Posterior vena cava (tissue), 2 donors: ENCODE data around the gene PAQR8. TPM values are rescaled to one million over a fixed set of nuclear protein-coding genes. Genes with fewer than 3 reads are reported as not detected.

Experiments
- DNase-seq: peaks from one replicate; pipeline ENCODE4 v3.0.0-alpha.2; 2020; ENCODE audit warnings: low spot score
- intact Hi-C, 2 donors: fragments of 100-400 bp; cut with DNase I; formaldehyde crosslinking; loops; one replicate each; pipeline versions ENCODE4 v1.14.1 to v1.14.2; 2022 to 2023
- total RNA-seq, 2 donors: library from RNA; stranded (reverse); fragmentation: NEBNext Ultra II Directional; extraction: Animal tissue kit (Norgen Biotek cat#: 25700); gene quantifications; one replicate each; pipeline ENCODE4 v1.2.1, GENCODE V29; 2021
- donor health status: DM: yes; HTN: yes; CAD: no.
- donor health status: DM: yes; HTN: yes; CAD: no.

Gene PAQR8
- total RNA-seq, 2 donors from 2014 or later: 3.9 TPM

DNA sequence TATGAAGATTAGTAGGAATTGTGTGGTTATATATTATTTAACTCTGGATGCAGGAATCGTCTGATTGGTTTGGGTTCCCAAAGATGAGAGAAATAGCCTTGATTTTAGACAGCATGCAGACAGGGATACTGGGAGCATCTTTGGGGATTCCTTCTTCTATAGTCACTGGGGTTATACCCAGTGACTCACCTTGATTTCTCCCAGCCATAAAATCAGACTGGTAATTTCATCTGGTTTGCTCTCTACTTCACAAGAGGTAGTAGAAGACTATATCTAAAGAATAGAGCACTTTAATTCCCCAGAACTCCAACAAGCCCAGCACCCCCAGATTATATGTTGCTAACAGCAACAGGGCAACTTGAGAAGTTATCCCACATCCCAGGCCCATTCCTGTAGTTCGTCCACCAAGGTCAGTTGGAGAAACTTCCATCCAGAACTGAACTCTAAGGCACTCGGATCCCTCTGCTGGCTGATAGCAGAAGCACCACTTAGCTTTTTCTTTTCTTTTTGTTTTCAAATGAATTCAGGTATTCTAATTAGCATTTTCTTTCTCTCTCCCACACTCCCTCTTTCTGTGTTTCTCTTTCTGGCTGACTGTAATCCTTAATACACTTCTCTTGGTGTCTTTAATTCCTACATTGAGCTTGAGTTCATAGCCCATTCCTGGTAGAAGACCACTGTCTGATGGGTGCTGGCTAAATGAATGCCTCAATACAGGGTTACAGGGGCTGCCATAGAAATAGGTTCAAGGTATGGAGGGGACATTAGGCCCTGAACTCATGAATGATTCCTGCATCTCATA is 37.8 kb downstream of the PAQR8 start:
- intact Hi-C loops: loop anchor here (5.0 kb wide), 2 partner anchors 102 to 107 kb away; no protein-coding TSS in a partner anchor
- no peak for DNase-seq

DNA sequence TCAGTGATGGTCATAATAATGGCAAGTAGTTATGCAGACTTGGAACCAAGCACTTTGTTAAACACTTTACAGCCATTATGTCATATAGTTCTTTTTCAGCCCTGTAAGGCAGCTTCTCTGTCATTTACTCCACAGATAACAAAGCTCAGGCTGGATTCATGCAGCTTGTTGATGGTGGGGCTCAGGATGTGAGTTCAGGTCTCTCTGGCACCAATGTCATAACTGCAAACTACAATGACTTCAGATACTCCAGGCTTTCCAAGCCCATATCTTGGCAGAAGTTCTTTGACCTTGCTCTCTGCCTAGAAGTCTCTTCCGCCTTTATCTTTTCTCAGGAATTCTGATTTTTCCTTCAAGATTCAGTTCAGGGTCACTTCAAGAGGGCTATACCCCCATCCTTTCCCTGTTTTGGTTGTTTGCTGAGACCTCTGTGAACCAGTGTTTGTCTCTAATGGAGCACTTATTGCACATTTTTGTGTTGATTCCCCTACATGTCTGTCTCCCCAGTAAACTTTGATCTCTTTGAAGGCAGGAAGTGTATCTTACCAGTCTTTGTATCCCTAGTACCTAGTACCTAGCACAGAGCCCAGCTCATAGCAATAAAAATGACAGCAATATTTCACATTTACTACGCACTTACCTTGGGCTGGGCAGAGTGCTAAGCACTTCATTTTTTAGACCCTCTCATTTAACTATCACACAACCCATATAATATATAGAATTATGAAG is 38.5 kb downstream of the PAQR8 start:
- intact Hi-C loops: loop anchor here in 1 of 2 donors (5.0 kb wide), 1 partner anchor 108 kb away; no protein-coding TSS in a partner anchor
- no peak for DNase-seq

DNA sequence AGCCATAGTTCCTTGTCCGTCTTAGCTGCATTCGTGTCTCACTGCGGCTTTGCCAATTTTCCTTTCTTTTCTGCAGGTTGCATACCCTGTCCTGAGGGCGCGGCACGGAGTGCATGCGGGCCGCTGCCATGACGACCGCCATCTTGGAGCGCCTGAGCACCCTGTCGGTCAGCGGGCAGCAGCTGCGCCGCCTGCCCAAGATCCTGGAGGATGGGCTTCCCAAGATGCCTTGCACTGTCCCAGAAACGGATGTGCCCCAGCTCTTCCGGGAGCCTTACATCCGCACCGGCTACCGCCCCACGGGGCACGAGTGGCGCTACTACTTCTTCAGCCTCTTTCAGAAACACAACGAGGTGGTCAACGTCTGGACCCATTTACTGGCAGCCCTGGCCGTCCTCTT is 41.1 kb downstream of the PAQR8 start:
- DNase-seq: no peak
- intact Hi-C loops: loop anchor here in 1 of 2 donors (5.0 kb wide), 1 partner anchor 111 kb away; no protein-coding TSS in a partner anchor

DNA sequence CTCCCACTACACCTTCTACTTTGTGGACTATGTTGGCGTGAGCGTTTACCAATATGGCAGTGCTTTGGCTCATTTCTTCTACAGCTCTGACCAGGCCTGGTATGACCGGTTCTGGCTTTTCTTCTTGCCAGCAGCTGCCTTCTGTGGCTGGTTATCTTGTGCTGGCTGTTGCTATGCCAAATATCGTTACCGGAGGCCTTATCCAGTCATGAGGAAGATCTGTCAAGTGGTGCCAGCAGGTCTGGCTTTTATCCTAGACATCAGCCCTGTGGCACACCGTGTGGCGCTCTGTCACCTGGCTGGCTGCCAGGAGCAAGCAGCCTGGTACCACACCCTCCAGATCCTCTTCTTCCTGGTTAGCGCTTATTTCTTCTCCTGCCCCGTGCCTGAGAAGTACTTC is 41.7 kb downstream of the PAQR8 start:
- intact Hi-C loops: loop anchor here in 1 of 2 donors (5.0 kb wide), 1 partner anchor 111 kb away; no protein-coding TSS in a partner anchor

DNA sequence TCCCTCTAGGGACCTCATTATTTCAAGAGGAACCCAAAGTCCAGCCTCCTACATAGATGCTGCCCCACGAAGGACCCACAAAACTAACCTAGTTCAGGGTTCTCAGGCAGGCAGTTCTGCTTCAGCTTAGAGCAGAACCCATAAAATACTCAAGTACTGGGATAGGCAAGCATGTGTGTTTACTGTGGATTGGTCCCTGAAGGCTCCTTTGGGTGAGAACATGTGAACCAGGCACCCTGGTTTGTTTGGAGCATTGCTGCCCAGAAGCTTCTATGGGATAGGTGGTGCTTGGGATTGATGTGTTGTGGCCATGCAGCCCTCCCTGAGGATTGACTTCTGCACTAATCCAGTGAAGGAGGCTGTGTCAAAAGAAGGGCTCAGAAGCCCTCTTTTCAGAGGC is 43.3 kb downstream of the PAQR8 start:
- DNase-seq: no peak
- intact Hi-C loops: no loop called here

More for the DNA sequence above, 41.7 kb downstream of the PAQR8 start:
- DNase-seq: no peak

DNA sequence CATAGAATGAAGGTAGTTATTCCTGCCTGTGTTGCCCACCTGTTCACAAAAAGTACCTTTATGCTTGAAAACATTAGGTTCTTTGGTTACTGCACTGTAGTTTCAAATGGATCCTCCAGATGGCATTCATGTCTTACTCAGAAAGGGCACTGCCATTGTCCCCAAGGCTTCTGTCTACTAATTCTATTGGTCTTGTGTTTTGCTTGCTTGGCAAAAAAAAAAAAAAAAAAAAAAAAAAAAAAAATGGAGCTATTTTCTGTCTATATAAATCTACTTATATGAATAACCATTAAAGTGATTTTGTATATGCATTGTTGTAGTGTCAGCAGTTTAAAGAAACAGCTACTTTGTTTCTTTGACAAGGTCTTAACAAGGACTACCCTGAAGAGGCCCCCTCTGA is 45.5 kb downstream of the PAQR8 start:
- intact Hi-C loops: no loop called here
- no peak for DNase-seq

DNA sequence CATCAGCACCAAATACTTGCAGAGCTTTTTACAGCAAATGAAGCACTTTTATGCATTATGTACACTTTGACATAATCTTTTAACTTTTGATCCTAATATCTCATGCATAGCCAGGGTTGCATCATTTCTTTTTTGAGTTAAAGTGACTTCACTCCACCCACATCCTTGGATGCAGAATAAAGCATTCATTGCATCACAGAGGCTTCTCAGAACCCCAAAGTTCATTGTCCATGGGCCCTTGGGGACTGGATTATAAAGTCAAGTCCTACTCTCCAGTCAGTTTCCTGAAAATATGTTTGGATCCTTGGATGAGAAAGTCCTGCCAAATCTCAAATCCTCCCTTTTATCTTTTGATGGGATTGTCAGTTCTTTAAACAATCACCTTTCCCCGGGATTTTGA is 47.5 kb downstream of the PAQR8 start:
- intact Hi-C loops: no loop called here
- DNase-seq: no peak

DNA sequence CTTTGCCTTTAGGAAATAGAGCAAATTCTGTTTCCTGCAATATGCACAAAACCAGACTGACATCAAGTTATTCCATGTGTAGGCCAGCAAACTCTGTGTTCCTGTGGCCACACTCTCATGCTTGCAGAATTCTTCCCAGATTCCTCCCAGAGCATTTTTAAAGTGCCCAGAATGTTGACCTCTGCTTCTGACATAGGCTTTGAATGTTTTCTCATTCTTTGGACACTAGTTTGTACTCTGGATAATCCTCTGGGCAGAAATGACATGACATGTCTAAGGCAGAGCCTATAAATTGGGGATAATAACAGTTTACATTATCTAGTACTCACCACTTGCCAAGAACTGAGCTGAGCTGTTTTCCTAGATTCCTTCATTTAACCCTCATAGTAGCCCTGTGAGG is 49.0 kb downstream of the PAQR8 start:
- DNase-seq: no peak
- intact Hi-C loops: no loop called here

DNA sequence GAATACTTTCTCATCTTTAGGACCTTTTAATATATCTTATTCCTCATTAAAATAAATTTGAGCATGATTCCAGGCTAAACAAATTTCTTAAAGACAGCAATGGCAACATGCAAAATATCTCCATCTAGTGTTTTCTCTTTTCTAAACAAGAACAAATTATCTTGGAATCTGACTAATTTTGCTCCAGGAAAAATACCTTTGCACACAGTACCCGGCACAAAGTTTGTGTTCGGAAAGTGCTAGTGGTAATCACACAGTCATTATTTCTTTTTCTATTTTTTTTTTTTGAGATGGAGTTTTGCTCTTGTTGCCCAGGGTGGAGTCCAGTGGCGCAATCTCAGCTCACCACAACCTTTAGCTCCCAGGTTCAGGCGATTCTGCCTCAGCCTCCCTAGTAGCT is 50.0 kb downstream of the PAQR8 start:
- intact Hi-C loops: no loop called here
- no peak for DNase-seq

DNA sequence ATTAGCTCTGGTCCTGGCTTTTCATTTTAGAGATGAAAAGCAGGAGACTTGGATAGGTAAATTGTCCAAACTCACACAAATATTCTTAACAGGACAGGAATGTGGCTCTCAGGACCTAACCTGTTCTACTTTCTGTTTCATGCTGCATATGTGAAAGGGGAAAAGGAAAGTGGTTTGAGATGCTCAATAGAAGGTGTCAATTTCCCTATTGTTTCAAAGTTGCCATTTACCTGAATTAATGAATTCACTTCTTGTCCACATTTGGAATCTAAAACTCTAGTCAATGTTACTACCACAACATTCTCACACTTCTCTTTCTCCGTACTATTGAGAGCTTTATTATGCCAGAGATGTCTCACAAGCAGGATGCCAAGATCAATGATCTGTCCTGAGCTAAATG is 53.4 kb downstream of the PAQR8 start:
- intact Hi-C loops: loop anchor here (2.0 to 5.0 kb wide), 3 partner anchors 182 to 247 kb away; no protein-coding TSS in a partner anchor
- no peak for DNase-seq

DNA sequence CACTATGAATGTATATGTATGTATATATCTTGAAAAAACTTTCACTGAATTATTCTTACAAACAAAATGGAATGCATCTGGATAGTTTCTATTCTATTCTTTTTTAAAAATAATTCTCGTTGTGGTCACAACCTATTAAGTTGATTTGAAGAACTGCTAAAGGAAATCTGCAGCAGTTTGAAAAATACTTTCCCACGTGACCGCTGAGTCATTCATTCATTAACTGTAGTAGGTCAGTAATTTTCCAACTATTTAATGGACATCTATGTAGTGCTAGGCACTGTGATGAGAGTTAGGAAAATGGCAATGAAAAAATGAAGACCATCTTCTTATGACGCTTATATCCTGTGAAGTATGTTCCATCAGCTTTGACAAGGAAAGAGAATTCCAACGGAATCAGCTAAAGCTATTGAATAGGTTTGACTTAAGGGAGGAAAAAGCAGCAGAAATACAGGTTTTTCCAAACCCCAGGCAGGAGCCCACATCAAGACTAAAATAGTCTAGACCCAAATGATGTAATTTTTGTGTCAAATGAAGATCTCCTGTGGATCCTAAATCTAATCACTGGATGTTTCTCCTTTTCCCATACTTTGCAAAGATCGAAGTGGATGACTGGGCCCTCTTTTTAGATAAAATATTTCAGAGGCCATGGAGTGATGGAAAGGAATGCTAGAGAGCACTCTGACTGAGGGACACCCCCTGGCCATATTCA is 54.1 kb downstream of the PAQR8 start:
- intact Hi-C loops: loop anchor here (2.0 to 5.0 kb wide), 3 partner anchors 181 to 246 kb away; no protein-coding TSS in a partner anchor
- DNase-seq: no peak

DNA sequence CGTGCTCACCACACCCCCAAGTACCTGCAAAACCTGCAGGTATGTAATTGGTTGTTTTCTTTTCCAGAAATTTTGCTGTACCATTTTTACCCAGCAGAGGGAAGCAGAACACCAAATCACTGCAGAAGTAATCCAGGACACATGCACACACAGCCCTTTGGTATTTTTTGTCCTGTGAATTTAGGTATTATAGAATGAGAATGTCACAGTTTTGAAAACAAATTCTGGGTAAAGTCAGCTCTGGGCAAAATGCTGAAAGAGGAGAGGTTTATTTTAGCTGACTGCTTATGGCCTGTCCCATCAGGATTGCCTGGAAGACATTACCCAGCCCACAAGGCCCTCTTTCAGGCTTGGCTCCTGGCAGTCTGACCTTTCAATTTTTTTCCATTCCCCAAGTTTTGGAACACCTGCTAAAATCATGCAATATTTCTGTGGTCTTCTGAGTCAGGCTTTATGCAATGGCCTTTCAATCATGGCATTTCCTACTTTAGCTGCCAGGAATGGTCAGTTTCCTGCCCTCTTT is 54.7 kb downstream of the PAQR8 start:
- intact Hi-C loops: loop anchor here (5.0 kb wide), 2 partner anchors 181 to 246 kb away; no protein-coding TSS in a partner anchor
- no peak for DNase-seq

DNA sequence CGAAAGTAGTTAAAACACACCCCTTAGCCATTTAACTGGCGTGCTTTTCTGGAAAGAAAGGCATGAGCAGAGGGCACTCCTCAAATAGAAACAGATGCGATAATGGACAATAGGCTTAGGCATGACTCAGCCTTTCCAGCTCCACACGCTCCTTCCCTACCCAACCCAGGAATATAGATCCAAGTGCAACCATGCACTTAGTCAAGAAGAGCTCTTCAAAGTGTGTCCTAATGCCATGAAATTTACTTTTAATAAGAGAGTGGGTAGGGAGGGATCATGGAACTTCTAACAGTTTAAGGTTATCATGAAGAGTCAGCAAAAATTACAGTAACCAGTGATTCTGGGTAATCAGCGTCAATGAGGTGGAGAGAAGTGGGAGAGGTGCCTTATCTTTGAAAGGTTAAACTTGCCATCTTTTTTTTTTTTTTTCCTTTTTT is 55.7 kb downstream of the PAQR8 start:
- intact Hi-C loops: loop anchor here (2.0 to 5.0 kb wide), 3 partner anchors 175 to 245 kb away; no protein-coding TSS in a partner anchor
- no peak for DNase-seq

DNA sequence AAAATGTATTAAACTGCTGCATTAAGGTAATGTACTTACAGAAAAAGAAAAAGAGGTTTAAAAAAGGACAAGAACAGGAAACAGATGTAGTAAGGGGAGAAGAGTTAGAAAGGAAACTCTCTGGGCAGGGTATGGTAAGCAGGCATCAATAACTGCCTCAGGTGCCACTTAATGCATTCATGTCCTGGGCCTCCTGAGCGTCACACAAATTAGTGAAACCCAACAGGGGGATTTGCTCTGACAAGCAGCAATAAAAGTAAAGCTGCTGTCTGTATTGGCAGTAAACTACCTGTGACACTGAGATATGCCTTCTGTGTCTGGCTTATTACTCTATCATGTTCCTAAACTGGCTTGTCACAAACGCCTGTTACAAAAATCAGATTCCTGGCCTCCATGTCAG is 56.7 kb downstream of the PAQR8 start:
- no peak for DNase-seq
- intact Hi-C loops: loop anchor here (2.0 to 5.0 kb wide), 3 partner anchors 174 to 244 kb away; no protein-coding TSS in a partner anchor

DNA sequence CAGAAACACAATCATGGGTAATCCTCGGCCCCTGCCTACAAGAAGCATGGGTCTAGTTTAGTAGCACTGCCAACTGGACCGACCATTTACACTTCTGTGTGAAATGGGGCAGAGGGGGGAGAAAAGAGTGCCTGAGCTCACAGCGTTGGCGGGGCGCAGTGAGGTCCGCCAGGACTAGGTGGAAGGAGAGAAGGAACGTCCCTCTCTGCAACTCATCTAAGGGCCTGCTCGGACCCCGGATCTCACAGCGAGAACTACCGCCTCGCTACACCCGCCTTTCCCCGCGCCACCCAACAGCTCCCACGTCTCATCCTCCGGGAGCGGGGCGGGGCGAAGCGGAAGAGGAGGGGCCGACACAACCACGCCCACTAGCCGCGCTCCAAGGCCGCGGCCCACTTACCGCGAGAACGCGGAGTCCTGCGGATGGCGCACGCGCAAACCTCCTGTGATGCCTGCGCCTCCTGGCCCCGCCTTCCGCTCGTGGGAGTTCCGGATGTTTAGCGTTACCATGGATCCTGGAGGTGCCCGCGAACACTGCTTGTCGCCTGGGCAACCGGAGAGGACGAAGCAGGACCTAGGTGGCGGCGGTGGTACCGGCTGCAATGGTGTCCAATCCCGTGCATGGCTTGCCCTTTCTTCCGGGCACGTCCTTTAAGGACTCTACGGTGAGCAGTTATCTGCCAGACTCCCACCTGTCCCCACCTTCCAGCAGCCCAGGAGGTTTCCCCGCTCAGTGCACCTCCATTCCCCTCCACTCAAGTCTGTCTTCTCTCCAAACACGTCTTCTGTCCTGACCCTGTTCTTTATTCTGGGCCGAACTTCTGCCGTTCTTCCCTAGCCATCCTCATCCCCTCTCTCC is 58.1 kb downstream of the PAQR8 start, which contains the start of gene EFHC1:
Gene EFHC1, plus strand, starts transcription at position 534 of the 859 bp plus-strand sequence. Its CDS starts 69 bp downstream, at position 603.
- intact Hi-C loops: loop anchor here (2.0 to 10.0 kb wide), 4 partner anchors 155 to 242 kb away; partner anchors contain the start of gene TRAM2 (in 1 of the 2)
- DNase-seq: peak; percentile 100

DNA sequence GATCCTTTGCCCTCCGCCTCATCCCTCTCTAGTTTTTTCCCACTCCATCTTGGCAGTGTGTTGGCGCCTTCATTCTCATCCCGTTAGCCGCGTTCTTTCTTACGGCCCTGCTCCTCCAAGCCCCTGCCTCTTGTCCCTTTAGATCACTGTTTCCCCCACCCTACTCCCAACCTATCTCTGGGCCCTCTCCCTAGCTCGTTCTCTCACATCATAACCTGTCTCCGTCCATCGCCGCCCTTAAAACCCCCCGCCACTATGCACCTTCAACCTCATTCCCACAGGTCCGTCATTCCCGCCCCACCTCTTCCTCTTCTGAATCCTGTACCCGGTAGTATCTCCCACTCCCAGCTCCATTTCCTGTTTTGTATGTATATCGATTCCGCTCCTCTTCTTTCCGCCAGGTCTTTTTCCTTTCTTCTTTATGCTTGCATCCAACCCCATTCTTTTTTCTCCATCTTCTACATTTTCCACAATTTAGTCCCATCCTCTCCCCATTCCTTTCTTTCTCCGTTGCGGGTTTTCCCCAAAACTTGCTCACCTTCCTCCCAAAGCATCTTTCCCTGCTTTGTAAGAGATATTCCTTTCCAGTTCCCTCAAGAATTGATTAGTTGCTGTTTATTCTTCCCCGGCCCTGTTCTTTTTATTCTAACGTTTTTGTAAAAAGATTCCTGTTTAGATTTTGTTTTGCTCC is 58.9 kb downstream of the PAQR8 start:
- no peak for DNase-seq
- intact Hi-C loops: loop anchor here in 1 of 2 donors (10.0 kb wide), 1 partner anchor 154 kb away; the partner anchor contains the start of gene TRAM2

DNA sequence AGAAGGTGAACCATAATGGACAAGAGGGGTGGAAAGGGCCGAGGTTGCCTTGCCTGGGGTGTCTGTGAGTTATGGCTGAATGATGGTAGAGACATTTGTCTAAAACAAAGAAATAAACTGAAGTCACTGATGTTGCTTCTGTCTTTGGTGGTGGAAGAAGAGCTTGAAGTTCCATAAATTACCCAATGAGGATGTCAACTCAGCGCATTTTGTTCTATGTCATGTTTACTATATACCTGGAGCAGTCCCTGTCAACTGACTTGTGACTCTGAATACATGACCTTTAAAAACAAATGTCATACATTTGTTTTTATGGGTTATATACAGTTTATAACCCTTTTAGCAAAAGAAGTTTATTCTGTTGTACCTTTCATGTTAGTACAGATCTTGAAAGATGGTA is 60.2 kb downstream of the PAQR8 start:
- no peak for DNase-seq
- intact Hi-C loops: loop anchor here in 1 of 2 donors (10.0 kb wide), 1 partner anchor 153 kb away; the partner anchor contains the start of gene TRAM2
